PC-3 (cell line): ENCODE data around the gene DHRS2. TPM values are rescaled to one million over a fixed set of nuclear protein-coding genes. Genes with fewer than 3 reads are reported as not detected.

Experiments
- ATAC-seq: fragments of 200-7000 bp; cut with Tn5 transposase; 2 replicates; pipeline ENCODE4 v1.9.1; 2020; ENCODE audit warnings: mild to moderate bottlenecking, moderate library complexity
- BruUV-seq: library from RNA; stranded (reverse); fragments of 400-500 nt; replicated peaks from 2 replicates; lab custom pipeline; 2021; lab: Mats Ljungman, UMichigan
- CTCF ChIA-PET: fragments of 300-600 bp; sonication (Branson Sonifier 250); formaldehyde crosslinking; loops from one replicate; lab custom pipeline; 2022; ENCODE audit warnings: antibody characterized with exemption; lab: Charles Lee
- POLR2A ChIA-PET: fragments of 300-600 bp; sonication (Branson Sonifier 250); formaldehyde crosslinking; loops from one replicate; lab custom pipeline; 2022; ENCODE audit warnings: antibody characterized with exemption; ENCODE audit not compliant: unreplicated experiment; lab: Charles Lee
- DNase-seq: peaks from one replicate; pipeline ENCODE4 v3.0.0-alpha.2; 2015
- H2AFZ ChIP-seq: fragments of 300-600 bp; sonication (generic); 2 replicates; pipeline ENCODE4 v1.6.0; 2016; ENCODE audit warnings: antibody characterized with exemption, low read length
- H3F3A ChIP-seq: fragments of 300-600 bp; sonication (generic); one replicate; pipeline ENCODE4 v1.6.0; 2017; ENCODE audit warnings: antibody characterized with exemption, low read length, control low read depth, mild to moderate bottlenecking; ENCODE audit not compliant: unreplicated experiment
- H3K27ac ChIP-seq: fragments of 300-600 bp; sonication (generic); 2 replicates; pipeline ENCODE4 v1.5.1; 2016; ENCODE audit warnings: mild to moderate bottlenecking, low read length
- H3K27me3 ChIP-seq: fragments of 300-600 bp; sonication (generic); 2 replicates; pipeline ENCODE4 v1.6.1; 2016; ENCODE audit warnings: low read length, mixed read lengths
- H3K36me3 ChIP-seq: fragments of 300-600 bp; sonication (generic); 2 replicates; pipeline ENCODE4 v1.6.1; 2016; ENCODE audit warnings: low read depth, mixed run types, low read length, mixed read lengths
- H3K4me1 ChIP-seq: fragments of 300-600 bp; sonication (generic); 2 replicates; pipeline ENCODE4 v1.5.1; 2016; ENCODE audit warnings: low read length; ENCODE audit not compliant: insufficient read depth
- H3K4me2 ChIP-seq: fragments of 300-600 bp; sonication (generic); 2 replicates; pipeline ENCODE4 v1.6.0; 2016; ENCODE audit warnings: low read length
- H3K4me3 ChIP-seq: fragments of 300-600 bp; sonication (generic); 2 replicates; pipeline ENCODE4 v1.5.1; 2016; ENCODE audit warnings: mild to moderate bottlenecking, low read length, mixed read lengths
- H3K79me2 ChIP-seq: fragments of 300-600 bp; sonication (generic); 2 replicates; pipeline ENCODE4 v1.6.1; 2017; ENCODE audit warnings: low read length, mixed read lengths
- H3K9ac ChIP-seq: fragments of 300-600 bp; sonication (generic); 2 replicates; pipeline ENCODE4 v1.6.0; 2016; ENCODE audit warnings: mild to moderate bottlenecking, low read length
- H3K9me2 ChIP-seq: fragments of 300-600 bp; sonication (generic); replicated peaks from 2 replicates; pipeline ENCODE4 v1.6.1; 2016; ENCODE audit warnings: mixed run types, low read length, mixed read lengths
- H3K9me3 ChIP-seq: fragments of 300-600 bp; sonication (generic); 2 replicates; pipeline ENCODE4 v1.6.1; 2016; ENCODE audit warnings: low read length, mixed read lengths
- H4K20me1 ChIP-seq: fragments of 300-600 bp; sonication (generic); 2 replicates; pipeline ENCODE4 v1.6.1; 2016; ENCODE audit warnings: low read length, mixed read lengths
- EZH2 ChIP-seq: fragments of 300-600 bp; sonication (generic); IDR thresholded peaks from one replicate; pipeline ENCODE4 v1.6.1; 2017; ENCODE audit warnings: antibody characterized with exemption, mild to moderate bottlenecking, low read length; ENCODE audit not compliant: unreplicated experiment
- EZH2phosphoT487 ChIP-seq: fragments of 300-600 bp; sonication (generic); IDR thresholded peaks from 2 replicates; pipeline ENCODE4 v1.6.1; 2018; ENCODE audit warnings: mild to moderate bottlenecking, antibody characterized with exemption, low read length, borderline replicate concordance
- intact Hi-C: fragments of 100-400 bp; cut with micrococcal nuclease; formaldehyde crosslinking; loops from 2 replicates; pipeline ENCODE4 v1.9.0; 2023
- total RNA-seq: library from RNA; depleted of rRNA; stranded (reverse); fragments of >200 nt; gene quantifications from 2 replicates; pipeline ENCODE4 v1.2.3, GENCODE V29; 2014
- TF ChIP-seq, protein P1 (sequence below): fragments of 300-600 bp; sonication (generic); conservative IDR thresholded peaks from 2 replicates; pipeline ENCODE4 v1.5.1; 2017; ENCODE audit warnings: antibody characterized with exemption, low read depth, mild to moderate bottlenecking, low read length

The DHRS2 gene
- total RNA-seq, 1 experiment from 2014 or later, result 40.9 TPM

GRCh38 chr14:23621932-23622730, 14.0 kb upstream of the DHRS2 start:
- BruUV-seq, result no TSS peak
- CTCF ChIA-PET, result no interaction called here
- peaks cover 2% of the 10 kb centered on the region; the same call in 1 of the 2 replicates for H3K27me3 ChIP-seq

DNA sequence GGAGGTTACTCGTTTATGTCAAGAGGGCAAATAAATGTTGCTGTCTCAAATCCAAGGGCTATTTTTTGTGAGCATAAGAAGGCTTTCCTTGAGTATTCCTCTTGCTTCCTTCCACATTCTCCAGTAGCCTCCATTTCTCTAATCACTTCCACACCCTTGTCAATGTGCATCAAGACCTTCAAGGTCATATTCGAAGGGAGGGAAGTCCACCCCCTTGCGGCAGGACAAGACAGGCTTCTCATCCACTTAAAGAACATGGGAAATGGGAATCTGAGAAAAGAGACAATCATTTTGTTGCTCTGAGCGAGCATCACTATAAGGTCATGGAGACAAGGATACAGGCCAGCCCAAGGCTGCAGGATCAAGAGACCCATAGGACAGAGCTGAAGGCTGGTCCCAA, 13.2 kb upstream of the DHRS2 start:
- Histone ChIP-seq H3K9me3 (peaks cover 15% of the 10 kb centered on the region), H3K4me3 (no peak overlapping the region), H3K27me3 (no peaks in the 10 kb centered on the region; the same call in 1 of the 2 replicates), H3K9me2 (no peaks in the 10 kb centered on the region), H3K4me2 (no peak overlapping the region), H3F3A (no peaks in the 10 kb centered on the region), H3K4me1 (no peaks in the 10 kb centered on the region), H3K9ac (no peak overlapping the region), H3K36me3 (no peaks in the 10 kb centered on the region), H4K20me1 (no peaks in the 10 kb centered on the region), H3K79me2 (no peaks in the 10 kb centered on the region), H3K27ac (no peak overlapping the region), H2AFZ (no peak overlapping the region)
- DNase-seq (no peak), ATAC-seq (no peak)
- no TSS peak for BruUV-seq
- ChIA-PET CTCF (no interaction called here), POLR2A (no interaction called here)
- intact Hi-C loops, result no loop called here
- TF ChIP-seq, protein P1, sequence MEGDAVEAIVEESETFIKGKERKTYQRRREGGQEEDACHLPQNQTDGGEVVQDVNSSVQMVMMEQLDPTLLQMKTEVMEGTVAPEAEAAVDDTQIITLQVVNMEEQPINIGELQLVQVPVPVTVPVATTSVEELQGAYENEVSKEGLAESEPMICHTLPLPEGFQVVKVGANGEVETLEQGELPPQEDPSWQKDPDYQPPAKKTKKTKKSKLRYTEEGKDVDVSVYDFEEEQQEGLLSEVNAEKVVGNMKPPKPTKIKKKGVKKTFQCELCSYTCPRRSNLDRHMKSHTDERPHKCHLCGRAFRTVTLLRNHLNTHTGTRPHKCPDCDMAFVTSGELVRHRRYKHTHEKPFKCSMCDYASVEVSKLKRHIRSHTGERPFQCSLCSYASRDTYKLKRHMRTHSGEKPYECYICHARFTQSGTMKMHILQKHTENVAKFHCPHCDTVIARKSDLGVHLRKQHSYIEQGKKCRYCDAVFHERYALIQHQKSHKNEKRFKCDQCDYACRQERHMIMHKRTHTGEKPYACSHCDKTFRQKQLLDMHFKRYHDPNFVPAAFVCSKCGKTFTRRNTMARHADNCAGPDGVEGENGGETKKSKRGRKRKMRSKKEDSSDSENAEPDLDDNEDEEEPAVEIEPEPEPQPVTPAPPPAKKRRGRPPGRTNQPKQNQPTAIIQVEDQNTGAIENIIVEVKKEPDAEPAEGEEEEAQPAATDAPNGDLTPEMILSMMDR, result no peak
- TF ChIP-seq EZH2phosphoT487, result no peak
- no peak for TF ChIP-seq EZH2

More at GRCh38 chr14:23621932-23622730, 14.0 kb upstream of the DHRS2 start:
- H3K9me3 ChIP-seq, result peaks cover 15% of the 10 kb centered on the region
- TF ChIP-seq EZH2phosphoT487 (no peak), EZH2 (no peak)
- TF ChIP-seq, protein P1, result no peak
- intact Hi-C loops, result no loop called here
- H3K79me2 ChIP-seq, result no peaks in the 10 kb centered on the region
- POLR2A ChIA-PET, result no interaction called here
- H3K4me3 ChIP-seq, result no peak overlapping the region
- no peak overlapping the region for H3K9ac ChIP-seq
- no peaks in the 10 kb centered on the region for H3K9me2 ChIP-seq
- H3K27ac ChIP-seq, result no peak overlapping the region
- H3K4me1 ChIP-seq, result no peaks in the 10 kb centered on the region
- H3K4me2 ChIP-seq, result no peak overlapping the region
- no peak for DNase-seq
- no peaks in the 10 kb centered on the region for H3K36me3 ChIP-seq
- no peaks in the 10 kb centered on the region for H4K20me1 ChIP-seq
- no peak overlapping the region for H2AFZ ChIP-seq
- H3F3A ChIP-seq, result no peaks in the 10 kb centered on the region
- no peak for ATAC-seq

- Histone ChIP-seq H3F3A (no peaks in the 10 kb centered on the region), H3K79me2 (no peaks in the 10 kb centered on the region), H4K20me1 (no peaks in the 10 kb centered on the region), H3K36me3 (no peaks in the 10 kb centered on the region), H3K9ac (no peak overlapping the region), H3K9me3 (peaks cover 15% of the 10 kb centered on the region), H3K9me2 (no peaks in the 10 kb centered on the region), H2AFZ (no peak overlapping the region), H3K27me3 (no peaks in the 10 kb centered on the region; the same call in 1 of the 2 replicates), H3K27ac (no peak overlapping the region), H3K4me3 (no peak overlapping the region), H3K4me1 (no peaks in the 10 kb centered on the region), H3K4me2 (no peak overlapping the region)
- ATAC-seq (no peak), DNase-seq (no peak)
- intact Hi-C loops, result no loop called here
- BruUV-seq, result no TSS peak
- TF ChIP-seq EZH2, result no peak
- TF ChIP-seq, protein P1, result no peak
- no peak for TF ChIP-seq EZH2phosphoT487
- ChIA-PET CTCF (no interaction called here), POLR2A (no interaction called here)
Observed at GRCh38 chr14:23623962-23624361, 12.2 kb upstream of the DHRS2 start.
